Measurements from ENCODE around the gene P4HA2. TPM values are rescaled to one million over a fixed set of nuclear protein-coding genes. Genes with fewer than 3 reads are reported as not detected.

P4HA2 gene
- total RNA-seq, 2 donors from 2014 or later = 5.5 to 20.1 TPM

DNA sequence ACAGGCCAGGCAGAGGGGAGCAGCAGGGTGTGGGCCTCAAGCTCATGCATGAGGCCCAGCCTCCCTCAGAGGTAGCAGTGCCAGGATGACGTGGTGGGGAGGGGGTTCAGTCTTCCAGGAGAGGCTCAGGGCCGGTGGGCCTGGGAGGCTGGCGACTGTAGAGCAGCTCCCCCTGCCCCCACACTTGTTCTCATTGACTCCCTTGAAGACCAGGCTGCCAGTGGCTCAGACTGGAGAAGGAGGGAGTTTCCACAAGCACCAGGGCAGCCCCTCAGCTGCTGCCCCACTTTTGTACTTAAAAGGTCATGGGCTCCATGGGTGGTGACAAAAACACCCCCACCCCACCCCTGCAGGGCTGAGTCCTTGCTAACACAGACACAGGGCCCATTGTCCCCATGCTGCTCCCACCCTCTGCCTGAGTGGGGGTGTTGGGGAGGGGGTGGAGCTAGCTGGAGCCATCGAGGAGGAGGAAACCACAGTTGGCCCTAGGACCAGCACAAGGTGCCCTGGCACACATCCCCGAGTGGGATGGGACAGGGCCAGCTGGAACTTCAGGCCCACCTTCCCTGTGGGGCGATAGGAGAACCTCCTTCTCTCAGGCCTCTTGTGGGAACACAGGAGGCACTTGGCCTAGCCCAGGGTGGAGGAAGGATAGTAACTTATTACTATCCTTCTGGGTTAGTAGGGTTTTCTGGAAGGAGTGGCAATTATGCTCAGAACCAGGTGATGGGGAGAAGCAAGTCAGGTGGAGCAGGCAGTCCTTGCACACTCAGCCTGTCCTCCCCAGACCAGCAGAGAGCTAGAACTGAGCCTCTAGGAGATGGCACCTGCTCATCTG is 40.5 kb upstream of the P4HA2 start:
- DNase-seq (ENCODE audit: low spot score) (no peak), ATAC-seq (no peak)
- H3K27me3 Mint-ChIP-seq = peaks cover 0 to 6% of the 10 kb centered on the region in 2 donors
- peaks cover 0 to 16% of the 10 kb centered on the region in 2 donors for H3K4me1 Mint-ChIP-seq (ENCODE audit: low read depth in 2 of 2)
- no peak overlapping the region for H3K4me3 Mint-ChIP-seq
- no peaks in the 10 kb centered on the region for H3K9me3 Mint-ChIP-seq
- no peak overlapping the region for H3K27ac Mint-ChIP-seq
- H3K36me3 Mint-ChIP-seq = no peaks in the 10 kb centered on the region

DNA sequence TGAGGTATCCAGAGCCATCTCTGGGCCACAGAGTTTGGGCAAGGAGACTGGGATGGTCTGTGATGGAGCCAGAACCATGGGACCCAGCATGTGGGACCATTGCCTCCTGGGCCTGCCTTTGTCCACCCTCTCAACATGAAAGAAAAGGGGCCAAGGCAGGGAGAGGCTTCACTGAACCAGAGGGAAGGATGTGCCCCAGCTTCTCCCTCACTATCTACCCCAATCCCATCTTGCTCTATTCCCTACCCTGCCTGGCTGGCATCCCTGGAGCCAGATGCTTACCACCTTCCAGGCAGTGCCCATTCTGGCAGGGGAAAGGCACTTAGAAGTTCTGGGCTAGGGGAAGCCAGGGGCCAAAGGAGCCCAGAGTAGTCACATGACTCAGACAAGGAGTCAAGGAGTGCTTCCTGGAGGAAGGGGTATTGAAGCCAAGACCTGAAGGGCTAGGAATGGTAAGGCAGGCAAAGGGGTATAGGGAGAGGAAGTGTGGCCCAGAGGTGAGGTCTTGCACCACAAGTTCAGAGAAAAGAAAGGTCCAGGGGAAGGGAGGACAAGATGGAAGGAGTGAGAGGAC is 39.6 kb upstream of the P4HA2 start:
- no peak for ATAC-seq
- H3K36me3 Mint-ChIP-seq = no peaks in the 10 kb centered on the region
- no peaks in the 10 kb centered on the region for H3K9me3 Mint-ChIP-seq
- no peak overlapping the region for H3K27ac Mint-ChIP-seq
- H3K4me3 Mint-ChIP-seq = no peak overlapping the region
- H3K4me1 Mint-ChIP-seq (ENCODE audit: low read depth in 2 of 2) = peaks cover 0 to 12% of the 10 kb centered on the region in 2 donors
- DNase-seq (ENCODE audit: low spot score) = no peak
- H3K27me3 Mint-ChIP-seq = peaks cover 0 to 1% of the 10 kb centered on the region in 2 donors

DNA sequence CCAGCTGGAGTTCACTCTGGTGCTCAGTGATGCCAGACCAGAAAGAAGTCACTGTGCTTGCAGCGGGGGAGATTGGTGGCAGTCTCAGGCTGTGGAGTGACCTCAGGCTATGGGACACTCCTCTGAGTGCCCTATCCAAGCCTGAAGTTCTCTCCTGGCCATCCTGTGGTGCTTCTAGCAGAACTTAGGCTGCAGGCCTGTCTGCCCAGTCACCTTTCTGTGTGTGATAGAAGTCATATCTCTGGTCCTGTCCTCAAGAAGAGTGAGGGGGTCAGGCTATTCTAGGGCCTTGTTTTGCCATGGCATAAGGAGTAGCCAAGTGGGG is 39.1 kb upstream of the P4HA2 start:
- H3K9me3 Mint-ChIP-seq = no peaks in the 10 kb centered on the region
- no peak overlapping the region for H3K27ac Mint-ChIP-seq
- DNase-seq (ENCODE audit: low spot score) = no peak
- no peaks in the 10 kb centered on the region for H3K27me3 Mint-ChIP-seq
- H3K36me3 Mint-ChIP-seq = no peaks in the 10 kb centered on the region
- peaks cover 0 to 9% of the 10 kb centered on the region in 2 donors for H3K4me1 Mint-ChIP-seq (ENCODE audit: low read depth in 2 of 2)
- H3K4me3 Mint-ChIP-seq = no peak overlapping the region
- no peak for ATAC-seq

DNA sequence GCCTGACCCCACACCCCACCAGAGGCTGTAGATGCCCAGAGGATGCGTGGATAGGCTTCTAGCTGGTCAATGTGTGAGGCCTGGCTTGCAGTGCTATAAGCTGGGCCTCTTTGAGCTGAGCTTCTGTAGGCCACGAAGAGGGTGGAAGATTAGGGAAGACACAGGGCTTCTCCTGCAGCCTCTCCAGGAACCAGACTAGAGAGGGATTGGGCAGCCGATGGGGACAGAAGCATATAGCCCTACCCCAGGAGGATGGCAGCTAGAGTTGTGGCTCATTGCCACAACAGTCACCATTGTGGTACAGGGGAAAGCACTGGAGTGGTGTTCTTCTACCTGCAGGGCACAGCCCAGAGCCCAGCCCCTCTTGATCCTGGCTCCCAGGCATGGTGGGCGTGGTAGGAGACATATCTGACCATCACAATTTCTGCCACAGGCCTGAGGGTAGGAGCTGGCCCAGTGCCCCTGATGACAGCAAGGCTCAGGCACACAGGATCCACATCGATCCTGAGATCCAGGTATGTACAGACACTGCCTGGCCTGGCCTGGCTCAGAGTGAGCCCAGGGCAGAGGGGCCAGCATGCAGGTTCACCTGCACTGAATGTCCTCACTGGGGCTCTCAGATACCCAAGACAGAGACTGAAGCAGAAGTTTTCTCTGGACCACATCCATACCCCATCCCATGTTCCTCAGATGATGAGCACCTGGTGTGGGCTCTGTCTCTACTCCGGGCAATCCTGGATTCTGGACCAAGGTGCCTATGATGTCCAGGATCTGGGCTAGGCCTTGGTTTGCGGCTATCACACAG is 38.6 kb upstream of the P4HA2 start:
- H3K9me3 Mint-ChIP-seq = no peaks in the 10 kb centered on the region
- H3K36me3 Mint-ChIP-seq = no peaks in the 10 kb centered on the region
- H3K4me1 Mint-ChIP-seq (ENCODE audit: low read depth in 2 of 2) = peaks cover 0 to 5% of the 10 kb centered on the region in 2 donors
- no peak overlapping the region for H3K4me3 Mint-ChIP-seq
- DNase-seq (ENCODE audit: low spot score) (no peak), ATAC-seq (no peak)
- no peaks in the 10 kb centered on the region for H3K27me3 Mint-ChIP-seq
- no peak overlapping the region for H3K27ac Mint-ChIP-seq

DNA sequence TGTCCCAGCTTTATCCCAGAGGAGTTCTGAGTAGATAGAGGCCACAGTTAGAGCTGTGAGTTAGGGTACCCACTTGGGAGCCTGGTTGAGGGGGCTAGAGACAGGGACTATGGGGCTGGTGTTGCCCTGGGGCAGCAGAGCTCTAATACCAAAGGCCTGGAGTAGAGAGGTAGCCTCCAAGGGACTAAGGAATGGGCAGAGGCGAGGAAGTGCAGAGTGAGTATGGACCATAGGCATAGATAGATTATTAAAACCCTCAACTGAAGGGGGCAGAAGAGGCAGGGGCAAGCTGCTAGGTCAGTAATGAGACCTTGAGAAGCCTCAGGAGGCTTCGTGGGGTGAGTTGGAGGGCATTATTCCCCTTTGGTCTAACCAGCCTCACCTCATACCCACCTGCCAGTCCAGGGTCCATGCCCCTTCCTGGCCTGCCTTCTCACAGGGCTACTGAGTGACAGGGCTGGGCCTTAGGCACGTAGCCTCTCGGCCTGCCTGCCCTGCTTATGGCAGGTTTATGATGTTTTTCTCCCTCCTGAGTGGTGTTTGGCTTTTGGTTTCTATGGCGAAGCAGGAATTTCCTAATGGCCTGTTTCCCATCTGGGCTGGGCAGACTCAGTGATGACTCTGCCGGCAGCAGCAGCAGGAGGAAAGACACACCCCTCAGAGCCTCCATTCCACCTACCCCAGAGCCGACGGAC is 37.8 kb upstream of the P4HA2 start:
- no peak overlapping the region for H3K27ac Mint-ChIP-seq
- peaks cover 0 to 5% of the 10 kb centered on the region in 2 donors for H3K4me1 Mint-ChIP-seq (ENCODE audit: low read depth in 2 of 2)
- H3K27me3 Mint-ChIP-seq = peaks cover 0 to 1% of the 10 kb centered on the region in 2 donors

DNA sequence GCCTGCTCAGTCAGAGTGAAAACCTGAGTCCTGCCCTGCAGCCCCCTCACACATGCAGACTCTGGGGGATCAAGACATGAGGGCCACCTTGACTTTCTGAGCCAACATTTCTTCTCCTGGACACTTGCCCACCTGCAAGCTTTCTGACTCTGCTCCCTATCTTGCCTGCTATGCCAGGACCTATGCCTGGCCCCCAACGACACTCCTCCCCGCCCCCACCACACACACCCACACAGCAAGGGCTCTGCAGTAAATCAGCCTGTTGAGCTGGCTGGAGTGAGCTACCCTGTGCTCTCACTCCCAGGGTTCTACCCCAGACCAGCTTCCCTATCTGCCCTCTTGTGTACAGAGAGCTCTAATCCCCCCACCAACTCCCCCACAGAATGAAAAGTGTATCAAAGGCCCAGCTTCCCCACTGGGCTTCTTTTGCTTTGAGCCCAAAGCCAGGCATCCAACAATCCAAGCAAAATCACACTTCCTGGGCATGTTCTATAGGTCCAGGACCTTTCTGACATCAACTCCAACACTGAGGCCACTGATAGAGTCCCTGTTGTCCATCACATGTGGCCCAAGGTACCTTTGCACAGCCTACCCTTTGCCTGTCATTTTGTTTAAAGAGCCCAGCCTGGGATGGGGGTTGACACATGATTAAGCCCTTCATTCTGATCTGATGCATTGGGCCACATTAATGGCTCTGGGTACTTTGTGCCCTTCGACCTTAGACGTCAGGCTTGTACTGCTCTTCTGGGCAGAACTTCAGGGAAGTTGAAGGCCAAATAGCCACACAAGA is 37.1 kb upstream of the P4HA2 start:
- Mint-ChIP-seq H3K36me3 (no peaks in the 10 kb centered on the region), H3K27ac (no peak overlapping the region), H3K4me3 (no peak overlapping the region), H3K4me1 (ENCODE audit: low read depth in 2 of 2) (peaks cover 0 to 8% of the 10 kb centered on the region in 2 donors), H3K9me3 (no peaks in the 10 kb centered on the region), H3K27me3 (peaks cover 0 to 5% of the 10 kb centered on the region in 2 donors)
- DNase-seq (ENCODE audit: low spot score) = no peak
- no peak for ATAC-seq

More for the DNA sequence above, 37.8 kb upstream of the P4HA2 start:
- ATAC-seq = no peak
- H3K36me3 Mint-ChIP-seq = no peaks in the 10 kb centered on the region
- H3K4me3 Mint-ChIP-seq = no peak overlapping the region
- no peak for DNase-seq (ENCODE audit: low spot score)
- H3K9me3 Mint-ChIP-seq = no peaks in the 10 kb centered on the region

DNA sequence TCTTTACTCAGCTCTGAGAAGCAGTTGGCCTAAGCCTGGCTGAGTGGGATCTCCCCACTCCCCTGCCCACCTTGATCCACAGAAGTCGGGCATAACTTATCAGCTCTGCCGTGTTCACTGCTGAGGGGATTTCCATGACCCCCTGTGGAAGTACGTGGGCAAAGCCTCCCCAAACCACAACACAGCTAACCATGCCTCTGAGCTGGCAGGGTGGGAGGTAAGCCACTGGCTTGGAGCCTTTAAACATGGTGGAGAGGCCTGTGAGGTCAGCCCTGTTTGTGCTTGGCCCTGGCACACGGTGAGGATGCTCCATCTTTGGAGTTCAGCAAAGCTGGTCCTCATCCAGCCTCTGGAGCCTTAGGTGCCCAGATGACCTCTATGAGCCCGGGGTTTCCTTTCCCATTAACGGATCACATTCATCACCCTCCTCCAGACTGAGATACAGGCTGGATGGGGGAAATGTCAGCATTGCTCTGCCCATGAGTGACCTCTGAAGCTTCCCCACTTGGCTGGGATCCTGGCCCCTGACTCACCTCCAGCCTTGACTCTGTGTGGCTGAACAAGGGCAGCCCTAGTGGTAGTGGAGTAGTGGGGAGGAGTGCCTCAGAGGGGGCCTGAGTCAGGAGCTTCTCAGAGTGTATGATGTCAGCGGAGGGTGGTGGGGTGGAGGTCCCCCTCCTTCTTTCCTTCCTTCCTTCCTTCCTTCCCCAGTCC is 36.1 kb upstream of the P4HA2 start:
- Mint-ChIP-seq H3K27ac (no peak overlapping the region), H3K27me3 (peaks cover 0 to 5% of the 10 kb centered on the region in 2 donors), H3K4me3 (no peak overlapping the region), H3K4me1 (ENCODE audit: low read depth in 2 of 2) (peaks cover 0 to 8% of the 10 kb centered on the region in 2 donors), H3K36me3 (no peaks in the 10 kb centered on the region), H3K9me3 (no peaks in the 10 kb centered on the region)
- ATAC-seq = no peak
- no peak for DNase-seq (ENCODE audit: low spot score)

DNA sequence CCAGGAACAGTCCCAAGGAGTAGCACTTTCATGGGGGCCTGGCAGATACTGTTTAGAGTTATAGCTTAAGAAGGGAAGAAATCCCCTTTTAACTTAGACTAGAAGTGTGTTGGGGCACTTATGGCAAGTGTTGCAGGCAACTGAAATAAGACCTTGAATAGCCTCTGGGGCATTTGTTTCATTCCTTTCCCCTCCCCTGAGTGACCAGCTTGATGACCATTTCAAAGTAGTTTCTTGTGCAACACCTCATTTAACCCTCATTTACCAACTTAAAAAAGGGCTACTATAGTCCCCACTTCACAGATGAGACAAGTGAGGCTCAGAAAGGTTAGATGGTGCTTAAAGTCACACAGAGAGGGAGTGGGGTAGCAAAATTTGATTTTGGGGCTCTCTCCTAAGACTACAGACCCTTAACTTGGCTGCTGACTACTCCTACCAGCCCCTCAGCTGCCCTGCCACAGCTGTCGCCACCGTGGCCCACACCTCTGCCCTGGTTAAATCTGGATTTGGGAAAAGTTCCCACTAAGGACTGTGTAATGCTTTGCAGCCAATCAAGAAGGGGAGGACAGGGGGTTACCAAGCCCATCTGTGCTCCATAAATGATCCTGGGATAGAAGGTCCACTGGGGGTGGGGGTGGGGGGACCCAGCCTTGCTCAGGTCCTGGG is 35.4 kb upstream of the P4HA2 start:
- H3K27ac Mint-ChIP-seq = no peak overlapping the region
- peaks cover 0 to 5% of the 10 kb centered on the region in 2 donors for H3K27me3 Mint-ChIP-seq
- DNase-seq (ENCODE audit: low spot score) (no peak), ATAC-seq (no peak)
- H3K9me3 Mint-ChIP-seq = no peaks in the 10 kb centered on the region
- H3K4me3 Mint-ChIP-seq = no peak overlapping the region
- no peaks in the 10 kb centered on the region for H3K36me3 Mint-ChIP-seq
- H3K4me1 Mint-ChIP-seq (ENCODE audit: low read depth in 2 of 2) = peaks cover 0 to 8% of the 10 kb centered on the region in 2 donors

DNA sequence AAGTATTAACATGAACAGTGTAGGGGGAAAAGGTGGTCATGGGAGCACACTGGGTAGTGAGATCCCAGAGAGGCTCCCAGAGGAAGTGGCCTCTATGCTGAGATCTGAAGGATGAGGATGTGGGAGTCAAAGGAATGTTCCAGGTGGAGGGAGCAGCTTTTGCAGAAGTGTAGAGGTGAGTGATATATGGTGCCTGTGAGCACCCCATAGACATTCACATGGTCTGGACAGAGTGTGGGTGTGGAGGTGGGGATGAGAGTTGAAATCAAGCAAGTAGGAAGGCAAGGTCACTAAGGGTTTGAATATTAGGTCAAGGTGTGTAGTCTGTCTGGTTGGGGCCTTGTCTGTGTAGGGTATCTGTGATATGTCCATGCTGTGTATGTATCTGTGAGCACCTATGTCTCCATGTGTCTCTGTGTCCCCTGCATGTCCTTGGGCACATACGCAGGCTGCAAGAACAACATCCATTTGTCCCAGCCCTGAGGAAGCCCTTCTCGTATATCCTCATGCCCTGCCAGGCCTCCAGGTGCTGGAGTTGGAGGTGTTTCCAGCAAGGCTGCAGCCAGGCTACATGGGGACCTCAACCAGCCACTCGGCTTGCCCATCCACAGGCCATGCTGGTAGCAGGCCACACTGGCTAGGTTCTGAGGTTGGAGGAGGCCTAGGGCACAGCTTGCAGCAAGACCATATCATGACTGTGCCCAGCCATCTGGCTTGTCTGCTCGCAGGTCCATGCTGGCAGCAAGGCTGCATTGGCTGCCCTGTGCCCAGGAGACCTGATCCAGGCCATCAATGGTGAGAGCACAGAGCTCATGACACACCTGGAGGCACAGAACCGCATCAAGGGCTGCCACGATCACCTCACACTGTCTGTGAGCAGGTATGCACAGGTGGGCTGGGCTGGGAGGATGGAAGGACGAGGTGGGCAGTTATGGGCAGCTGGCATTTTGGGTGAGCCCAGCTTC is 34.5 kb upstream of the P4HA2 start:
- Mint-ChIP-seq H3K36me3 (no peaks in the 10 kb centered on the region), H3K27me3 (peaks cover 0 to 5% of the 10 kb centered on the region in 2 donors), H3K27ac (no peak overlapping the region), H3K4me1 (ENCODE audit: low read depth in 2 of 2) (peaks cover 0 to 8% of the 10 kb centered on the region in 2 donors), H3K9me3 (no peaks in the 10 kb centered on the region), H3K4me3 (no peak overlapping the region)
- ATAC-seq (no peak), DNase-seq (ENCODE audit: low spot score) (no peak)

DNA sequence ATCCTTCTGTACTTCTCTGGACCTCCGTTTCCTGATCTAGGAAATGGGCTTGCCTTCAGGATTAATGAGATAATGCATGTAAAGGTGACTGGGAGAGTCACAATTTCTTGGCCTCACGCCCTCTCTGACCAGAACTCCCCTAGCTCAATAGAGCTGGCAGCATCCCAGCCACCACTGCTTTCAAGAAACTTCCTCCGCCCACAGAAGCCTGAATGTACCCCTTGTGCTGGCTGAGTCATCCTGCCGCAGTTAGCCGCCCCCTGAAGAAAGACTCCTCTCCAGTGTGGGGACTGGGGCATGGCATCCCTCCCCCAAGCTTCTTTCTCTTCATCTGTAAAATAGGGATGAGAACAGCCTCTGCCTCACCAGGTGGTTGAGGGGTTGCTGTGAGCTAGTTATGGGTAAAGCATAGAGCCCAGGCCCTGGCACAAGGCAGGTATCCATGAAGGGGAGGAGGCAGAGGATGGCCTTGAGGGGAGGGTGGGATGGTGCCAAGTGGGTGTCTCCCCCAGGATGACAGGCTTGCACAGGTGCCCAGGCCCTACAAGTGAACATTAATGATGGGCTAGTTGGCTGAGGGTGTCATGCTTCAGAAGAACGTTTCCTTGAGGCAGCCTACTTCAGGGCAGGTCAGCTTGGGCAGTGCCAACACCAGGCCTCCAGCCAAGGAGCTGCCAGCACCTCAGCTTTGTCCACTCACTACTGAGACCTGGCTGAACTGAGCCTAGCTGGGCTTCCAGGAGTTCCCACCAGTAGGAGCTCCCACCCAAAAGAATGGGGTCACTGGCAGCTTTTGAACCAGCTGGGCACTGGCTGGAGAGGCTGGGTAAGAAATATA is 33.3 kb upstream of the P4HA2 start:
- Mint-ChIP-seq H3K27me3 (peaks cover 10 to 11% of the 10 kb centered on the region in 2 donors), H3K4me1 (ENCODE audit: low read depth in 2 of 2) (peaks cover 0 to 8% of the 10 kb centered on the region in 2 donors), H3K27ac (no peak overlapping the region), H3K4me3 (no peak overlapping the region), H3K9me3 (no peaks in the 10 kb centered on the region), H3K36me3 (no peaks in the 10 kb centered on the region)
- no peak for DNase-seq (ENCODE audit: low spot score)
- no peak for ATAC-seq

DNA sequence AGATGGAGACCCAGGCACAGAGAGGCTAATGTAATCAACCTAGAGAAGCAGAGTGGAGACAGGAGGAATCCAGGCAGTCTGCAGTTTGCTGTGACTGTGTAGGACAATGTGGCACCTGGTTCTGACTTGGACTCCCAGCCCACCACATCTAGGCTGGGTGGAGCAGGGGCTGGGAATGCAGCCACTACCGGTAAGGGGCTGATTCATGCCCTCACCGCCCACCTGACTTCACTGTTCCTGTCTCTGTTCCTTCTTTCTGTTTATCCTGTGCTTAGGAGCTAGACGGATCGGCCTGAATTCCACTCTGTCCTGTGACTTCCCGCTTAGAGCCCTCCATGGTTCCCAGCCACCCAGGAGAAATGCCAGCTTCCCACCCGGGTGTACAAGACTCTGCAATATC is 32.4 kb upstream of the P4HA2 start:
- H3K4me3 Mint-ChIP-seq = no peak overlapping the region
- peaks cover 11% of the 10 kb centered on the region in 2 donors for H3K27me3 Mint-ChIP-seq
- H3K9me3 Mint-ChIP-seq = no peaks in the 10 kb centered on the region
- peaks cover 0 to 8% of the 10 kb centered on the region in 2 donors for H3K4me1 Mint-ChIP-seq (ENCODE audit: low read depth in 2 of 2)
- no peak overlapping the region for H3K27ac Mint-ChIP-seq
- no peaks in the 10 kb centered on the region for H3K36me3 Mint-ChIP-seq
- DNase-seq (ENCODE audit: low spot score) (no peak), ATAC-seq (no peak)
